CD4-positive, alpha-beta memory T cell (primary cell): ENCODE results near the gene GOLT1A. TPM values are rescaled to one million over a fixed set of nuclear protein-coding genes. Genes with fewer than 3 reads are reported as not detected.

ENCODE experiments used
- CTCF ChIA-PET: fragments of 350-600 bp; sonication (Branson Sonifier 250); formaldehyde crosslinking; loops from one replicate; lab custom pipeline; 2021; ENCODE audit warnings: inconsistent platforms; ENCODE audit not compliant: partially characterized antibody; lab: Charles Lee
- POLR2A ChIA-PET: fragments of 350-600 bp; sonication (Branson Sonifier 250); formaldehyde crosslinking; loops from one replicate; lab custom pipeline; 2021; ENCODE audit not compliant: partially characterized antibody; lab: Charles Lee
- DNase-seq, 5 donors: peaks; one replicate each; pipeline versions ENCODE4 v3.0.0 to v3.0.0-alpha.2; 2020 to 2022; ENCODE audit warnings: mixed read lengths in 1 of 5
- H3K27ac ChIP-seq: one replicate; pipeline ENCODE4 v1.7.0; 2013; ENCODE audit warnings: low read depth, low read length
- H3K27me3 ChIP-seq: 2 replicates; pipeline ENCODE4 v1.7.0; 2013; ENCODE audit warnings: mild to moderate bottlenecking, low read length, moderate library complexity; ENCODE audit not compliant: insufficient read depth
- H3K36me3 ChIP-seq: 2 replicates; pipeline ENCODE4 v1.7.0; 2013; ENCODE audit warnings: mild to moderate bottlenecking, low read length, moderate library complexity; ENCODE audit not compliant: insufficient read depth
- H3K4me1 ChIP-seq: 2 replicates; pipeline ENCODE4 v1.7.0; 2013; ENCODE audit warnings: mild to moderate bottlenecking, low read length, moderate library complexity; ENCODE audit not compliant: insufficient read depth
- H3K4me3 ChIP-seq, 2 donors: one replicate each; pipeline ENCODE4 v1.7.0; 2013; ENCODE audit warnings: low read length in 2 of 2, mild to moderate bottlenecking in 1 of 2
- H3K9me3 ChIP-seq, 2 donors: one replicate each; pipeline ENCODE4 v1.7.0; 2013; ENCODE audit warnings: low read length in 2 of 2, control low read depth in 1 of 2; ENCODE audit not compliant: control insufficient read depth in 1 of 2
- H3K27ac Mint-ChIP-seq, 7 donors: one replicate each; pipeline ENCODE4 v1.8.0; 2020 to 2021; ENCODE audit warnings: mixed read lengths in 7 of 7, mild to moderate bottlenecking in 6 of 7, inconsistent platforms in 3 of 7, moderate library complexity in 3 of 7
- H3K27me3 Mint-ChIP-seq, 2 donors: one replicate each; pipeline ENCODE4 v1.8.0; 2020 to 2021; ENCODE audit warnings: mixed read lengths in 2 of 2
- H3K36me3 Mint-ChIP-seq, 2 donors: one replicate each; pipeline ENCODE4 v1.8.0; 2020 to 2021; ENCODE audit warnings: mixed read lengths in 2 of 2, inconsistent platforms in 1 of 2, mild to moderate bottlenecking in 1 of 2
- H3K4me1 Mint-ChIP-seq, 4 donors: one replicate each; pipeline ENCODE4 v1.8.0; 2020 to 2021; ENCODE audit warnings: mixed read lengths in 4 of 4, mild to moderate bottlenecking in 1 of 4
- H3K4me3 Mint-ChIP-seq, 8 donors: one replicate each; pipeline ENCODE4 v1.8.0; 2020 to 2021; ENCODE audit warnings: mixed read lengths in 8 of 8, mild to moderate bottlenecking in 7 of 8, moderate library complexity in 6 of 8, inconsistent platforms in 3 of 8
- H3K9me3 Mint-ChIP-seq, 8 donors: one replicate each; pipeline ENCODE4 v1.8.0; 2020 to 2021; ENCODE audit warnings: mixed read lengths in 8 of 8, mild to moderate bottlenecking in 5 of 8, inconsistent platforms in 3 of 8, moderate library complexity in 1 of 8
- intact Hi-C: fragments of 100-400 bp; cut with micrococcal nuclease; formaldehyde crosslinking; loops from one replicate; pipeline ENCODE4 v1.15.1; 2023
- polyA plus RNA-seq, 2 donors: library from polyadenylated mRNA; unstranded; fragments of 300-500 nt; fragmentation: Illumina TruSeq; gene quantifications; one replicate each; pipeline ENCODE4 v1.2.3, GENCODE V29; 2021
- total RNA-seq, 2 experiments: library from RNA; stranded (reverse); gene quantifications; one replicate each; pipeline ENCODE4 v1.2.3, GENCODE V29; 2021

The GOLT1A gene
- total and polyA plus RNA-seq, 4 experiments from 2014 or later: 0.39 to 0.54 (median 0.41) TPM; not detected in 1

- H3K9me3 Mint-ChIP-seq: no peaks in the 10 kb centered on the region
- peak overlapping the region in 7 of 8 donors; percentile 21 to 83 (median 73) for H3K4me3 Mint-ChIP-seq
Measured at GRCh38 chr1:204149635-204150565, 63.9 kb downstream of the GOLT1A start.

GRCh38 chr1:204149107-204149506, 64.7 kb downstream of the GOLT1A start:
- H3K27me3 Mint-ChIP-seq: peaks cover 0 to 2% of the 10 kb centered on the region in 2 donors
- Histone ChIP-seq H3K4me1 (peaks cover 8% of the 10 kb centered on the region), H3K27me3 (no peaks in the 10 kb centered on the region), H3K9me3 (no peaks in the 10 kb centered on the region), H3K27ac (no peak overlapping the region), H3K36me3 (no peaks in the 10 kb centered on the region), H3K4me3 (no peak overlapping the region)
- H3K27ac Mint-ChIP-seq: peak overlapping the region in 3 of 7 donors; percentile 18 to 92 (median 60)
- H3K9me3 Mint-ChIP-seq: no peaks in the 10 kb centered on the region
- ChIA-PET CTCF (interaction anchor here (0.6 to 0.8 kb wide), 2 partner anchors 214 to 290 kb away, joined by 3 read pairs; no protein-coding TSS in a partner anchor), POLR2A (no interaction called here)
- H3K36me3 Mint-ChIP-seq: no peaks in the 10 kb centered on the region
- H3K4me3 Mint-ChIP-seq: peak overlapping the region in 3 of 8 donors; percentile 21 to 46 (median 44)
- intact Hi-C loops: no loop called here
- DNase-seq: no peak
- H3K4me1 Mint-ChIP-seq: peaks cover 0 to 31% (median 3%) of the 10 kb centered on the region in 4 donors

More at GRCh38 chr1:204149635-204150565, 63.9 kb downstream of the GOLT1A start:
- ChIA-PET CTCF (interaction anchor here (1.2 to 2.0 kb wide), 2 partner anchors 15 to 214 kb away, joined by 5 to 6 read pairs; no protein-coding TSS in a partner anchor), POLR2A (no interaction called here)
- Histone ChIP-seq H3K4me1 (peaks cover 8% of the 10 kb centered on the region), H3K36me3 (no peaks in the 10 kb centered on the region), H3K27ac (no peak overlapping the region), H3K27me3 (no peaks in the 10 kb centered on the region), H3K9me3 (no peaks in the 10 kb centered on the region), H3K4me3 (no peak overlapping the region)
- Mint-ChIP-seq H3K36me3 (no peaks in the 10 kb centered on the region), H3K27me3 (no peaks in the 10 kb centered on the region), H3K4me1 (peaks cover 0 to 31% (median 3%) of the 10 kb centered on the region in 4 donors), H3K27ac (peak overlapping the region in 6 of 7 donors; percentile 48 to 92 (median 64))
- no peak for DNase-seq
- intact Hi-C loops: no loop called here

Other genes starting within 250 kb of the GOLT1A start
- 10 to 100 TPM in 1 of 2 experiments, 1 to 10 TPM in 1; 9.1 to 12.0 TPM for gene SOX13, start 140.9 kb downstream of the GOLT1A start, total RNA-seq
- gene SOX13, start 140.9 kb downstream of the GOLT1A start, polyA plus RNA-seq: 1 to 10 TPM in 1 of 2 donors, under 1 TPM in 1; 0.94 to 2.8 TPM
- 1 to 10 TPM; 3.2 to 3.8 TPM for gene ETNK2, start 61.9 kb downstream of the GOLT1A start, total RNA-seq
- 1 to 10 TPM; 3.3 to 3.9 TPM for gene ETNK2, start 61.9 kb downstream of the GOLT1A start, polyA plus RNA-seq
- gene REN, start 47.7 kb downstream of the GOLT1A start, total RNA-seq: not detected
- not detected for gene REN, start 47.7 kb downstream of the GOLT1A start, polyA plus RNA-seq
- not detected for gene KISS1, start 17.5 kb downstream of the GOLT1A start, total RNA-seq
- not detected for gene KISS1, start 17.5 kb downstream of the GOLT1A start, polyA plus RNA-seq
- under 1 TPM; 0.52 to 0.89 TPM for gene PLEKHA6, start 145.9 kb upstream of the GOLT1A start, total RNA-seq
- under 1 TPM in 1 of 2 donors, not detected in 1; 0.15 TPM for gene PLEKHA6, start 145.9 kb upstream of the GOLT1A start, polyA plus RNA-seq
- 10 to 100 TPM; 78.0 to 81.1 TPM for gene PPP1R15B, start 197.8 kb upstream of the GOLT1A start, total RNA-seq
- 10 to 100 TPM; 17.9 to 20.4 TPM for gene PPP1R15B, start 197.8 kb upstream of the GOLT1A start, polyA plus RNA-seq